B cell (primary cell): ENCODE measurements around the gene GNG7. TPM values are rescaled to one million over a fixed set of nuclear protein-coding genes. Genes with fewer than 3 reads are reported as not detected.

Experiments
- ATAC-seq: fragments of 200-7000 bp; cut with Tn5 transposase; one replicate; pipeline ENCODE4 v1.10.0; 2021; ENCODE audit warnings: low read depth, mild to moderate bottlenecking, moderate number of reproducible peaks, moderate library complexity
- CTCF ChIA-PET: fragments of 350-600 bp; sonication (Branson Sonifier 250); formaldehyde crosslinking; loops from one replicate; lab custom pipeline; 2021; ENCODE audit warnings: antibody characterized with exemption, inconsistent platforms; lab: Charles Lee
- POLR2A ChIA-PET: fragments of 350-600 bp; sonication (Branson Sonifier 250); formaldehyde crosslinking; loops from one replicate; lab custom pipeline; 2021; ENCODE audit warnings: antibody characterized with exemption; lab: Charles Lee
- DNase-seq: peaks from one replicate; pipeline ENCODE4 v3.0.0; 2013
- H2AFZ ChIP-seq: 2 replicates; pipeline ENCODE4 v1.6.1; 2012; ENCODE audit warnings: mild to moderate bottlenecking, low read depth, low read length; ENCODE audit not compliant: insufficient read depth, poor library complexity, severe bottlenecking
- H3K27ac ChIP-seq, 2 donors: 1 replicate in 1 of 2; 2 replicates in 1 of 2; pipeline ENCODE4 v1.5.1; 2012 to 2013; ENCODE audit warnings: low read length in 2 of 2, mild to moderate bottlenecking in 2 of 2, moderate library complexity in 1 of 2
- H3K27me3 ChIP-seq, 4 experiments: fragments of 200-600 bp in 1 of 4; sonication (generic) in 1 of 4; replicated peaks in 1 of 4; 1 replicate in 2 of 4; 2 replicates in 2 of 4; pipeline versions ENCODE4 v1.6.1 to v1.7.0; 2013 to 2016; ENCODE audit warnings: low read length in 3 of 4, mild to moderate bottlenecking in 2 of 4, mixed read lengths in 1 of 4, moderate library complexity in 1 of 4; ENCODE audit not compliant: insufficient read depth in 4 of 4, control insufficient read depth in 3 of 4; ENCODE audit errors: control extremely low read depth in 1 of 4
- H3K36me3 ChIP-seq, 2 experiments: replicated peaks in 1 of 2; 1 replicate in 1 of 2; 2 replicates in 1 of 2; pipeline versions ENCODE4 v1.6.1 to v1.7.1; 2013; ENCODE audit warnings: low read length in 1 of 2; ENCODE audit not compliant: insufficient read depth in 2 of 2, control insufficient read depth in 1 of 2; ENCODE audit errors: control extremely low read depth in 1 of 2, extremely low read depth in 1 of 2
- H3K4me1 ChIP-seq, 2 donors: fragments of 200-600 bp in 1 of 2; sonication (generic) in 1 of 2; 1 replicate in 1 of 2; 2 replicates in 1 of 2; pipeline versions ENCODE4 v1.5.1 to v1.6.1; 2013 to 2017; ENCODE audit warnings: low read length in 2 of 2; ENCODE audit not compliant: control insufficient read depth in 2 of 2, insufficient read depth in 2 of 2
- H3K4me2 ChIP-seq: replicated peaks from 2 replicates; pipeline ENCODE3; 2012; ENCODE audit warnings: mild to moderate bottlenecking, low read depth, low read length; ENCODE audit not compliant: poor library complexity, severe bottlenecking
- H3K4me3 ChIP-seq, 5 experiments: fragments of 200-600 bp in 1 of 5; sonication (generic) in 1 of 5; 1 replicate in 3 of 5; 2 replicates in 2 of 5; pipeline versions ENCODE4 v1.5.1 to v1.7.0; 2011 to 2016; ENCODE audit warnings: low read length in 4 of 5, mild to moderate bottlenecking in 4 of 5, low read depth in 2 of 5, control low read depth in 1 of 5, moderate library complexity in 1 of 5; ENCODE audit not compliant: insufficient read depth in 1 of 5; ENCODE audit errors: control extremely low read depth in 1 of 5, extremely low read depth in 1 of 5
- H3K79me2 ChIP-seq: fragments of 200-600 bp; sonication (generic); one replicate; pipeline ENCODE4 v1.6.0; 2016; ENCODE audit warnings: low read length; ENCODE audit not compliant: control insufficient read depth, insufficient read depth
- H3K9ac ChIP-seq: fragments of 200-600 bp; sonication (generic); 2 replicates; pipeline ENCODE4 v1.6.1; 2017; ENCODE audit warnings: mild to moderate bottlenecking, low read length, moderate library complexity
- H3K9me3 ChIP-seq, 3 donors: one replicate each; pipeline versions ENCODE4 v1.6.1 to v1.7.1; 2013; ENCODE audit warnings: low read length in 2 of 3; ENCODE audit not compliant: control insufficient read depth in 2 of 3, insufficient read depth in 1 of 3; ENCODE audit errors: control extremely low read depth in 1 of 3
- H4K20me1 ChIP-seq: 2 replicates; pipeline ENCODE4 v1.6.0; 2012; ENCODE audit warnings: mild to moderate bottlenecking, low read length; ENCODE audit not compliant: insufficient read depth, control insufficient read depth, poor library complexity, severe bottlenecking
- H3K27ac Mint-ChIP-seq: one replicate; pipeline ENCODE4 v1.8.0; 2021; ENCODE audit warnings: mixed read lengths
- H3K27me3 Mint-ChIP-seq: one replicate; pipeline ENCODE4 v1.8.0; 2021; ENCODE audit warnings: mixed read lengths
- H3K4me1 Mint-ChIP-seq: one replicate; pipeline ENCODE4 v1.8.0; 2021; ENCODE audit warnings: mixed read lengths
- H3K4me3 Mint-ChIP-seq: one replicate; pipeline ENCODE4 v1.8.0; 2021; ENCODE audit warnings: mixed read lengths
- H3K9me3 Mint-ChIP-seq: one replicate; pipeline ENCODE4 v1.8.0; 2022; ENCODE audit warnings: mixed read lengths; ENCODE audit not compliant: insufficient read depth
- EZH2 ChIP-seq: IDR thresholded peaks from 2 replicates; pipeline ENCODE4 v1.6.1; 2012; ENCODE audit warnings: borderline replicate concordance, low read depth, mild to moderate bottlenecking, moderate library complexity, low read length; ENCODE audit not compliant: insufficient read depth, poor library complexity, severe bottlenecking
- WGBS: methylation state at CpG from one replicate; pipeline ENCODE4 v1.1.5; 2013; ENCODE audit warnings: missing lambda C conversion rate; ENCODE audit not compliant: insufficient coverage; 5-methylcytosine and 5-hydroxymethylcytosine counted together
- intact Hi-C: fragments of 100-400 bp; cut with micrococcal nuclease; formaldehyde crosslinking; loops from one replicate; pipeline ENCODE4 v1.10.0; 2022
- polyA plus RNA-seq: library from polyadenylated mRNA; depleted of rRNA; stranded (reverse); fragments of >200 nt; gene quantifications from 2 replicates; pipeline ENCODE4 v1.2.3, GENCODE V29; 2012
- total RNA-seq, 2 donors: library from RNA; stranded (reverse); fragments of 120-200 nt in 1 of 2; gene quantifications; 1 replicate in 1 of 2; 2 replicates in 1 of 2; pipeline versions ENCODE4 v1.2.3 to v1.2.4, GENCODE V29; 2013 to 2022
- TF ChIP-seq, protein P1 (sequence below): fragments of 200-600 bp; IDR thresholded peaks from one replicate; pipeline ENCODE4 v1.8.0; 2022; ENCODE audit warnings: antibody characterized with exemption, mild to moderate bottlenecking

Gene GNG7
- total and polyA plus RNA-seq, 2 donors (not counting 1 experiment from before 2014, with no cell fraction given): 76.3 to 153 TPM

GRCh38 chr19:2477141-2477710 lies 225.3 kb downstream of the GNG7 start:
- ATAC-seq: no peak

More at GRCh38 chr19:2477141-2477710, 225.3 kb downstream of the GNG7 start:
- WGBS: 6% methylated on average over 27 of the region's 27 CpGs
- Histone ChIP-seq H3K27ac (peak overlapping the region; percentile 70 to 74), H3K4me1 (peaks cover 30 to 47% of the 10 kb centered on the region in 2 donors), H3K27me3 (no peaks in the 10 kb centered on the region), H3K9me3 (peaks cover 0 to 11% (median 0%) of the 10 kb centered on the region in 3 donors), H3K4me3 (peak overlapping the region; percentile 94 to 100 (median 100)), H3K4me2 (peak overlapping the region; percentile 100), H4K20me1 (peaks cover 37% of the 10 kb centered on the region), H3K79me2 (peaks cover 30% of the 10 kb centered on the region), H2AFZ (no peak overlapping the region), H3K9ac (peak overlapping the region; percentile 85), H3K36me3 (no peaks in the 10 kb centered on the region)
- no peaks in the 10 kb centered on the region for H3K9me3 Mint-ChIP-seq
- H3K27me3 Mint-ChIP-seq: no peaks in the 10 kb centered on the region
- ChIA-PET CTCF (interaction anchor here (0.6 to 4.2 kb wide), 21 partner anchors 11 to 172 kb away, joined by 3 to 134 read pairs (median 7); partner anchors contain the start of gene LMNB2), POLR2A (interaction anchor here (0.6 to 4.7 kb wide), 32 partner anchors 13 to 583 kb away, joined by 3 to 77 read pairs (median 8); partner anchors contain the start of genes LMNB2 and TIMM13)
- peaks cover 34% of the 10 kb centered on the region for H3K4me1 Mint-ChIP-seq
- intact Hi-C loops: loop anchor here (2.0 to 10.0 kb wide), 4 partner anchors 18 to 322 kb away; partner anchors contain the start of genes AP3D1 and SLC39A3
- no peak for DNase-seq
- peak overlapping the region; percentile 93 for H3K27ac Mint-ChIP-seq
- peak overlapping the region; percentile 93 for H3K4me3 Mint-ChIP-seq
- TF ChIP-seq EZH2: no peak
- TF ChIP-seq, protein P1, sequence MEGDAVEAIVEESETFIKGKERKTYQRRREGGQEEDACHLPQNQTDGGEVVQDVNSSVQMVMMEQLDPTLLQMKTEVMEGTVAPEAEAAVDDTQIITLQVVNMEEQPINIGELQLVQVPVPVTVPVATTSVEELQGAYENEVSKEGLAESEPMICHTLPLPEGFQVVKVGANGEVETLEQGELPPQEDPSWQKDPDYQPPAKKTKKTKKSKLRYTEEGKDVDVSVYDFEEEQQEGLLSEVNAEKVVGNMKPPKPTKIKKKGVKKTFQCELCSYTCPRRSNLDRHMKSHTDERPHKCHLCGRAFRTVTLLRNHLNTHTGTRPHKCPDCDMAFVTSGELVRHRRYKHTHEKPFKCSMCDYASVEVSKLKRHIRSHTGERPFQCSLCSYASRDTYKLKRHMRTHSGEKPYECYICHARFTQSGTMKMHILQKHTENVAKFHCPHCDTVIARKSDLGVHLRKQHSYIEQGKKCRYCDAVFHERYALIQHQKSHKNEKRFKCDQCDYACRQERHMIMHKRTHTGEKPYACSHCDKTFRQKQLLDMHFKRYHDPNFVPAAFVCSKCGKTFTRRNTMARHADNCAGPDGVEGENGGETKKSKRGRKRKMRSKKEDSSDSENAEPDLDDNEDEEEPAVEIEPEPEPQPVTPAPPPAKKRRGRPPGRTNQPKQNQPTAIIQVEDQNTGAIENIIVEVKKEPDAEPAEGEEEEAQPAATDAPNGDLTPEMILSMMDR: no peak
